RWPE2 (cell line): ENCODE measurements around the gene KRT79.

Experiments used
- ATAC-seq: fragments of 200-7000 bp; cut with Tn5 transposase; 3 replicates; pipeline ENCODE4 v1.9.1; 2021; ENCODE audit warnings: low read depth
- DNase-seq: peaks from one replicate; pipeline ENCODE4 v3.0.0-alpha.2; 2020; ENCODE audit warnings: low spot score
- H3K27ac ChIP-seq: fragments of 450-650 bp; 2 replicates; pipeline ENCODE4 v1.5.1; 2017; ENCODE audit warnings: mild to moderate bottlenecking; ENCODE audit not compliant: poor library complexity, severe bottlenecking
- H3K27me3 ChIP-seq: fragments of 250-450 bp; sonication (Bioruptor Pico); 2 replicates; pipeline ENCODE4 v1.5.1; 2021; ENCODE audit warnings: mild to moderate bottlenecking, moderate library complexity; ENCODE audit not compliant: insufficient read depth, poor library complexity, severe bottlenecking
- H3K36me3 ChIP-seq: fragments of 250-450 bp; sonication (Bioruptor Pico); 2 replicates; pipeline ENCODE4 v1.5.1; 2020; ENCODE audit warnings: low read depth, mild to moderate bottlenecking, moderate library complexity
- H3K4me1 ChIP-seq: fragments of 250-450 bp; sonication (Bioruptor Pico); 2 replicates; pipeline ENCODE4 v1.5.1; 2021; ENCODE audit warnings: mild to moderate bottlenecking, moderate library complexity; ENCODE audit not compliant: insufficient read depth, poor library complexity, severe bottlenecking
- H3K4me3 ChIP-seq: fragments of 250-450 bp; sonication (Bioruptor Pico); 2 replicates; pipeline ENCODE4 v1.5.1; 2021; ENCODE audit warnings: mild to moderate bottlenecking, moderate library complexity; ENCODE audit not compliant: severe bottlenecking
- H3K9me3 ChIP-seq: fragments of 250-450 bp; sonication (Bioruptor Pico); 2 replicates; pipeline ENCODE4 v1.5.1; 2021; ENCODE audit warnings: mild to moderate bottlenecking, moderate library complexity; ENCODE audit not compliant: severe bottlenecking
- CTCF ChIP-seq: fragments of 450-650 bp; IDR thresholded peaks from one replicate; pipeline ENCODE4 v1.5.1; 2017; ENCODE audit warnings: mild to moderate bottlenecking, moderate library complexity; ENCODE audit not compliant: poor library complexity, severe bottlenecking

Gene KRT79

GRCh38 chr12:52792185-52793029, 41.7 kb downstream of the KRT79 start:
- no peak overlapping the region for H3K27ac ChIP-seq
- H3K27me3 ChIP-seq, result no peaks in the 10 kb centered on the region
- H3K9me3 ChIP-seq, result no peaks in the 10 kb centered on the region
- ATAC-seq (no peak), DNase-seq (no peak)
- TF ChIP-seq CTCF, result no peak
- H3K4me3 ChIP-seq, result no peak overlapping the region
- H3K36me3 ChIP-seq, result no peaks in the 10 kb centered on the region
- peaks cover under 1% of the 10 kb centered on the region for H3K4me1 ChIP-seq

GRCh38 chr12:52791271-52792184, 42.6 kb downstream of the KRT79 start:
- Histone ChIP-seq H3K27me3 (no peaks in the 10 kb centered on the region), H3K4me3 (no peak overlapping the region), H3K9me3 (no peaks in the 10 kb centered on the region), H3K27ac (no peak overlapping the region), H3K36me3 (no peaks in the 10 kb centered on the region), H3K4me1 (no peaks in the 10 kb centered on the region)
- ATAC-seq, result no peak
- TF ChIP-seq CTCF, result no peak
- DNase-seq, result no peak

- TF ChIP-seq CTCF, result no peak
- Histone ChIP-seq H3K4me3 (no peak overlapping the region), H3K4me1 (no peaks in the 10 kb centered on the region), H3K27me3 (no peaks in the 10 kb centered on the region), H3K36me3 (no peaks in the 10 kb centered on the region), H3K27ac (no peak overlapping the region), H3K9me3 (no peaks in the 10 kb centered on the region)
- DNase-seq, result no peak
- no peak for ATAC-seq
Measured at GRCh38 chr12:52790427-52791270, 43.5 kb downstream of the KRT79 start.

- peak; percentile 43; the same call in 2 of the 3 replicates for ATAC-seq
- no peak for TF ChIP-seq CTCF
Measured at GRCh38 chr12:52789637-52790426, 44.3 kb downstream of the KRT79 start.

More at GRCh38 chr12:52789637-52790426, 44.3 kb downstream of the KRT79 start:
- Histone ChIP-seq H3K4me3 (no peak overlapping the region), H3K36me3 (no peaks in the 10 kb centered on the region), H3K27me3 (no peaks in the 10 kb centered on the region), H3K27ac (no peak overlapping the region), H3K9me3 (no peaks in the 10 kb centered on the region), H3K4me1 (no peaks in the 10 kb centered on the region)
- DNase-seq, result no peak
